Loucy (cell line): Measurements from ENCODE around the gene DDIT4L.
A peak's percentile ranks its signal among the peaks of the same experiment; 100 is the strongest.

Source experiments
- H2AFZ ChIP-seq: fragments of 200-600 bp; sonication (generic); 2 replicates; pipeline ENCODE4 v1.6.0; 2016; ENCODE audit warnings: antibody characterized with exemption, mild to moderate bottlenecking, low read length, moderate library complexity
- H3F3A ChIP-seq: fragments of 200-600 bp; 2 replicates; pipeline ENCODE4 v1.6.0; 2016; ENCODE audit warnings: antibody characterized with exemption, low read depth, mild to moderate bottlenecking
- H3K27me3 ChIP-seq: fragments of 200-600 bp; sonication (generic); 2 replicates; pipeline ENCODE4 v1.6.1; 2014; ENCODE audit warnings: low read length, mild to moderate bottlenecking; ENCODE audit not compliant: insufficient read depth, poor library complexity, severe bottlenecking
- H3K36me3 ChIP-seq: fragments of 200-600 bp; sonication (generic); 2 replicates; pipeline ENCODE4 v1.6.1; 2016; ENCODE audit warnings: low read length; ENCODE audit not compliant: insufficient read depth
- H3K4me1 ChIP-seq: fragments of 200-600 bp; sonication (generic); 2 replicates; pipeline ENCODE4 v1.5.1; 2014; ENCODE audit warnings: low read length, mild to moderate bottlenecking; ENCODE audit not compliant: insufficient read depth, poor library complexity, severe bottlenecking
- H3K4me2 ChIP-seq: fragments of 200-600 bp; sonication (generic); 2 replicates; pipeline ENCODE4 v1.6.0; 2014; ENCODE audit warnings: antibody characterized with exemption, low read length, low read depth, mild to moderate bottlenecking; ENCODE audit not compliant: poor library complexity, severe bottlenecking
- H3K4me3 ChIP-seq: fragments of 200-600 bp; sonication (generic); 2 replicates; pipeline ENCODE4 v1.5.1; 2014; ENCODE audit warnings: low read length, mild to moderate bottlenecking, mixed read lengths; ENCODE audit not compliant: poor library complexity, severe bottlenecking
- H3K79me2 ChIP-seq: fragments of 200-600 bp; sonication (generic); 2 replicates; pipeline ENCODE4 v1.6.1; 2014; ENCODE audit warnings: low read length; ENCODE audit not compliant: insufficient read depth
- H3K9ac ChIP-seq: fragments of 200-600 bp; sonication (generic); 2 replicates; pipeline ENCODE4 v1.6.0; 2014; ENCODE audit warnings: mild to moderate bottlenecking, low read depth, low read length, moderate library complexity; ENCODE audit not compliant: poor library complexity, severe bottlenecking
- H3K9me2 ChIP-seq: fragments of 200-600 bp; sonication (generic); replicated peaks from 2 replicates; pipeline ENCODE4 v1.6.1; 2016; ENCODE audit warnings: low read depth, low read length, mixed read lengths
- H3K9me3 ChIP-seq: fragments of 200-600 bp; sonication (generic); 2 replicates; pipeline ENCODE4 v1.6.1; 2014; ENCODE audit warnings: mild to moderate bottlenecking, antibody characterized with exemption, low read length, low read depth; ENCODE audit not compliant: insufficient read depth
- H4K20me1 ChIP-seq: fragments of 200-600 bp; sonication (generic); 2 replicates; pipeline ENCODE4 v1.6.0; 2014; ENCODE audit warnings: antibody characterized with exemption, low read length, mild to moderate bottlenecking; ENCODE audit not compliant: insufficient read depth, poor library complexity, severe bottlenecking
- CTCF ChIP-seq: fragments of 200-600 bp; sonication (generic); conservative IDR thresholded peaks from 2 replicates; pipeline ENCODE4 v1.5.1; 2014; ENCODE audit warnings: mild to moderate bottlenecking, antibody characterized with exemption, low read length
- EZH2phosphoT487 ChIP-seq: fragments of 200-600 bp; IDR thresholded peaks from 2 replicates; pipeline ENCODE4 v1.6.1; 2018; ENCODE audit warnings: antibody characterized with exemption, mild to moderate bottlenecking, moderate library complexity, borderline replicate concordance

The DDIT4L gene

GRCh38 chr4:100169491-100170485 lies 20.5 kb downstream of the DDIT4L start:
- H3F3A ChIP-seq, result no peaks in the 10 kb centered on the region
- H3K79me2 ChIP-seq, result no peaks in the 10 kb centered on the region
- peaks cover 62% of the 10 kb centered on the region for H3K4me1 ChIP-seq
- no peaks in the 10 kb centered on the region for H3K27me3 ChIP-seq
- H3K36me3 ChIP-seq, result no peaks in the 10 kb centered on the region
- H2AFZ ChIP-seq, result 0 out of 2 replicates have a peak overlapping the region, but pooled peaks have one; percentile 3
- H3K4me2 ChIP-seq, result no peak overlapping the region
- TF ChIP-seq CTCF (no peak), EZH2phosphoT487 (no peak)
- no peak overlapping the region for H3K4me3 ChIP-seq
- no peaks in the 10 kb centered on the region for H4K20me1 ChIP-seq
- no peak overlapping the region for H3K9ac ChIP-seq
- no peaks in the 10 kb centered on the region for H3K9me2 ChIP-seq
- H3K9me3 ChIP-seq, result no peaks in the 10 kb centered on the region

GRCh38 chr4:100168521-100168920 lies 21.7 kb downstream of the DDIT4L start:
- Histone ChIP-seq H3K4me3 (no peak overlapping the region), H3K9ac (no peak overlapping the region), H3K27me3 (no peaks in the 10 kb centered on the region), H4K20me1 (no peaks in the 10 kb centered on the region), H3K9me2 (no peaks in the 10 kb centered on the region), H3F3A (no peaks in the 10 kb centered on the region), H3K9me3 (no peaks in the 10 kb centered on the region), H3K4me1 (peaks cover 55% of the 10 kb centered on the region), H3K36me3 (no peaks in the 10 kb centered on the region), H3K4me2 (no peak overlapping the region), H2AFZ (peak overlapping the region; percentile 44; the same call in 1 of the 2 replicates), H3K79me2 (no peaks in the 10 kb centered on the region)
- TF ChIP-seq CTCF, result no peak
- TF ChIP-seq EZH2phosphoT487, result no peak

- Histone ChIP-seq H3K9me3 (peaks cover 15% of the 10 kb centered on the region; the same call in 1 of the 2 replicates), H3K9ac (no peak overlapping the region), H3K4me3 (peak overlapping the region; percentile 46), H3K4me1 (peaks cover 55% of the 10 kb centered on the region), H4K20me1 (no peaks in the 10 kb centered on the region), H3K79me2 (no peaks in the 10 kb centered on the region), H3F3A (no peaks in the 10 kb centered on the region), H3K36me3 (no peaks in the 10 kb centered on the region; the same call in 1 of the 2 replicates), H3K27me3 (no peaks in the 10 kb centered on the region), H3K4me2 (peak overlapping the region; percentile 64), H3K9me2 (no peaks in the 10 kb centered on the region), H2AFZ (no peak overlapping the region; the same call in 1 of the 2 replicates)
- TF ChIP-seq CTCF (no peak), EZH2phosphoT487 (no peak)
Measured at GRCh38 chr4:100166297-100167039, 23.8 kb downstream of the DDIT4L start.
